ENCODE data around the gene CYP27B1.

CYP27B1 gene

GRCh38 chr12:57751788-57752667 is 14.8 kb downstream of the CYP27B1 start, which contains the start of gene CDK4:
TSS of gene CDK4 (minus strand) at chr12:57752310. CDS start at chr12:57751717, 593 bp downstream.
- peak; percentile 97 for DNase-seq (ENCODE audit: low read depth in 2 of 2)

DNA sequence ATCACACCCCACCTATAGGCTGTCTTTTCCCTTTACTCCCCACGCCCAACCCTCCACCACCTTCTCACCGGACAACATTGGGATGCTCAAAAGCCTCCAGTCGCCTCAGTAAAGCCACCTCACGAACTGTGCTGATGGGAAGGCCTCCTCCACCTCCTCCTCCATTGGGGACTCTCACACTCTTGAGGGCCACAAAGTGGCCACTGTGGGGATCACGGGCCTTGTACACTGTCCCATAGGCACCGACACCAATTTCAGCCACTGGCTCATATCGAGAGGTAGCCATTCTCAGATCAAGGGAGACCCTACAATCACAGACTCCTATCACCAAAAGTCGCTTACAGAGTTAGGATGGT is 15.5 kb downstream of the CYP27B1 start:
- DNase-seq (ENCODE audit: low read depth in 2 of 2), result no peak

GRCh38 chr12:57750561-57751431 is 16.1 kb downstream of the CYP27B1 start:
- DNase-seq (ENCODE audit: low read depth in 2 of 2), result no peak

- DNase-seq (ENCODE audit: low read depth in 2 of 2), result no peak
Observed at GRCh38 chr12:57749061-57749460, 17.8 kb downstream of the CYP27B1 start.

- no peak for DNase-seq (ENCODE audit: low read depth in 2 of 2)
Observed at GRCh38 chr12:57746025-57746424, 20.9 kb downstream of the CYP27B1 start.

- no peak for DNase-seq (ENCODE audit: low read depth in 2 of 2)
Observed at GRCh38 chr12:57745485-57745881, 21.4 kb downstream of the CYP27B1 start.

DNA sequence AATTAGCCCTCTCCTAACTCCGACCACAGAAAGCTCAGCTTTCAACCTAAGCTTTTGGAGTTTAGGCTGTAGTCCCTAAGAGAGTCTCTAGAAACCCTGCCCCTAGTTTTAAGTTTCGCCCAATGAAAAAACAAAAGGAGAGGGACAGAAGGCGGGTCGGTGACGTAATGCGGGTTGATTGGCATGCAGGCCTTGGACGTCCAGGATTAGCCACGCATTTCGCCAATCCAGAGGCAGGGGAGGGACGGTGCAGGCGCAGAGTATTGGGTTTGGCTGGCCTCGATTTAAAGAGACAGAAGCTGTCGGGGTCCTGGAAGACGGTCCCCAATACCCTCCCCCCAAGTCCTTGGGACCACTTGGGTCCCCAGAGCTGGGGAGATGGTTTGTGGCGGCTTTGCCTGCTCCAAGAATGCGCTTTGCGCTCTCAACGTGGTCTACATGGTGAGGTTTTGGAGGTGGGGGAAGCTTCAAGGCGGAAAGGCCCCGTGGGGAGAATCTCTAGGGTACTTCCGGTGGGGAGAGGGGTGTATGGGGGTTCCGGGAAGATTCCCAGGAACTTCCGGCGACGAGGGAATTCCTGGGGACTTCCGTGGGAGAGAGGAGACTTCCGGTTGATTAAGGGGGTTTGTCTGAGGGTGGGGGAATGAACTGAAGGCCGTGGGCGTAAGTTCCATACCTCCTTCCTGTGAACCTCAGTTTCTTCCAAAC is 21.9 kb downstream of the CYP27B1 start, which contains the start of gene TSPAN31:
Gene TSPAN31 (plus strand): TSS at position 263 of the 708 bp plus-strand sequence. CDS start 116 bp downstream, at position 379.
- peak; percentile 91 to 94 for DNase-seq (ENCODE audit: low read depth in 2 of 2)

DNA sequence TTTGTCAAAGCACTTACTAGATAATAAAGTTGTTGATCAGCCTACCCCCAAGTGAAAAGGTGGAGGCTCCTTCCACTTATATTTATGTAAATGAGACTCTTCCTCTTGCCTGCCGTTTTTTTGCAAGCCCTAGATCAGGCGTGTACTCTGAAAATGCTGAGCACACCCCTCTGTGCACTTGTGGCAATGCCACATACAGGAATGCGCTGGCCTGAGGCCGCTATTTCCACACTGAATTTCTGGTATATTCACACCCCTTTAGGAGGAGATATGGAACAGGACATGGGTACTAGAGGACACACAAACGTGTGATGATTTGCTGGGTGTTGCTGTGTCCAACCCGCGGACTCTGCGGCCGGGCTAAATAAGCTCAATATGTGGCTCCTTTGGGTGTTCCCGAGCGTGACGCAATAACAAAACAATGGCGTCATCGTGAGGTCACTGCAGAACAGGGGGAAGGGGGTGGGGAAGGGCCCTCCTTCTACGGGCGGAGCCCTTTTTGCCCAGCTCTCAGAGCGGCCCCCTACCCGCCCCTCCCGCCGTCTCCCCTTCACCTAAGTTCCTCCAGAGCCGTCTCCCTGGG is 22.6 kb downstream of the CYP27B1 start:
- DNase-seq (ENCODE audit: low read depth in 2 of 2), result peak; percentile 45 to 61

- no peak for DNase-seq (ENCODE audit: low read depth in 2 of 2)
Observed at GRCh38 chr12:57743769-57744168, 23.1 kb downstream of the CYP27B1 start.

- peak; percentile 51 to 76 for DNase-seq (ENCODE audit: low read depth in 2 of 2)
Observed at GRCh38 chr12:57741844-57742738, 24.8 kb downstream of the CYP27B1 start.

- DNase-seq (ENCODE audit: low read depth in 2 of 2), result no peak
Observed at GRCh38 chr12:57741413-57741789, 25.5 kb downstream of the CYP27B1 start.

DNA sequence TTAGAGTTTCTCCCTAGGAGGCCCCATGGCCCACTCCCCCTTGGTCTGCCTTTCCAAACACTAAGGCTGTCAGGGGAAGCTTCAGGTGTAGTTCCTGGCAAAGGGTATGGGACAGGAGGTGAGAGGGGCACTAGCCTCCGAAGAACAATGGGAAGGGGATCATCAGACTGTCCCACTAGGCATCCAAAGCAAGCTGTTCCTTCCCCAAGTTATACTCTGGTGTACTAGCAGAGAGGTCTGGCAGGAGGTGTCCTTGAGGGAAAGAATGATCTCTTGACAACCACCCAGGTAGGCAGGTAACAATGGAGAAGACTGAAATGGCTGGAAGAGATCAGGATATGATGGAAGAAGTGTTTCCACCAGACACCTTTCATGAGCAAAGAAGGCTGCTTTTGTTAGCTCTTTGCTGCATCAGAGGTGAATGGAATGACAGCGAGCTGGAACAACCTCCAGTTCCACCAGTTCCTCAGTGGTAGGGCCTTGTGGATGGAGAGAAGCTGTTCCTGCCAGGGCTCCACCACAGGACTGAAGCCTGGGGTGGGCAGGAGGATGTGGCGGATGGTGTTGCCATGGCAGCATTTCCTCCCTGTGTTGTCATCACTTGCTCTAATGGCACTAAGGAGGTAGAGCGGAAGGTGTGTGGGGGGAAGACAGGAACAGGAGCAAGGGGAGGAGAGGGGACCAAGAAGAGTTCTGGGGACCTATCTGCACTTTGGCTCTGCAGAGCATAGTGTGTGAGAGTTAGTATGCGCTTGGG is 26.0 kb downstream of the CYP27B1 start:
- peak; percentile 50 to 69 for DNase-seq (ENCODE audit: low read depth in 2 of 2)

DNA sequence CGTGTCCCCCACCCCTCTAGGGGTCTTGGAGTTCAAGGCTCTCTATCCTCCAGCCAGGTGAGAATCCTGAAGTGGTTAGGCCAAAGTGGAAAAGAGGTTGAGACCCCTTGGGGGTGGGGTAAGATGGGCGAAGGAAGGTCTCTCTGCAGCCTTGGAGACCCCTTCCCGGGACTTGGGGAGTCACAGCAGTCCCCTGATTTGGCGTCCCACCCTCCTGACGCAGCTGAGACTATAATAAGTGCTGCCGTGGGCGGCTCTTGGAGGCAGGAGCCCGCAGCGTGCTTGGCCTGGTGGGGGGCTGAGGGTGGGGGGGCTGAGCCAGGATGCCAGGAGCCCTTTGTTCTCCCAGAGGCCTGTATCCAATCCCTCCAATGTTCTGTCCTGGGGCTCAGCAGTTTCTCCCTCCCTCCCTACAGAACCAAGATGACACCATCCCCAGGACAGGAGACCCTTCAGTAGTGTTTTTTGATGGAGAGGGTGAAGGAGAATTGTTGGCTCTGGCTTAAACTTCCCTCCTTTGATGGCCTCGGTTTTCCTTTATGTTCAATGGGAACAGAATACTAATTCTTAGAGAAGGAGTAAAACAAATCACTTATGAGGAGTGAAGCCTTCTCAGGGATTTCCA is 26.9 kb downstream of the CYP27B1 start:
- no peak for DNase-seq (ENCODE audit: low read depth in 2 of 2)

- DNase-seq (ENCODE audit: low read depth in 2 of 2), result no peak
Observed at GRCh38 chr12:57739387-57739786, 27.5 kb downstream of the CYP27B1 start.

DNA sequence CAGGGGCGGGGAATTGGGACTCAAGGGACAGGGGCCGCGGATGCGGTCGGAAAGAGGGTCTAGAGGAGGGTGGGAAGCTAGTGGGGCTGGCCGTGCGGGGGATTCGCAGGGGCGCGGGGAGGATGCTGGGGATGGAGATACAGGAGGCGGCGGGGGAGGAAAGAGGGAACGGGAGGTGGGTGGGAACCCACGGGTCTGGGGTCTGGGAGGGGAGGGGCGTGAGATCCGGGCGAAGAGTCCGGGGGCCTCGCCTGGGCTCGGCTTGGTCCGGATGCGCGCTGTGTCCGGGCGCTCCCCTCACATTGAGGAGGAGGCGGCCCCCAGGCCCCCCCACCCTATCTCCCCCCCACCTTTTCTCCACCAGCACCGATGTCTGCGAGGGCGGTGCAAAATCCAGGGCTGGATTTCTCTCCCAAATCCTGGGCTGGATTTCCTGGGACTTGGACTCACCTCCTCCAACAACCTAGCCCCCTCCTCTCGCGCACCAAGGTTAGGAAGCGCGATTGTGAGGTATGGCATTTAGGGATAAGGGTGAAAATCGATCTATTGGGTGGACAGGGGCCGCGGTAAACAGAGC is 28.1 kb downstream of the CYP27B1 start, which contains the start of gene AGAP2:
Gene AGAP2 (minus strand): TSS at position 82 of the 577 bp plus-strand sequence. CDS start 496 bp downstream, outside the sequence.
- no peak for DNase-seq (ENCODE audit: low read depth in 2 of 2)

DNA sequence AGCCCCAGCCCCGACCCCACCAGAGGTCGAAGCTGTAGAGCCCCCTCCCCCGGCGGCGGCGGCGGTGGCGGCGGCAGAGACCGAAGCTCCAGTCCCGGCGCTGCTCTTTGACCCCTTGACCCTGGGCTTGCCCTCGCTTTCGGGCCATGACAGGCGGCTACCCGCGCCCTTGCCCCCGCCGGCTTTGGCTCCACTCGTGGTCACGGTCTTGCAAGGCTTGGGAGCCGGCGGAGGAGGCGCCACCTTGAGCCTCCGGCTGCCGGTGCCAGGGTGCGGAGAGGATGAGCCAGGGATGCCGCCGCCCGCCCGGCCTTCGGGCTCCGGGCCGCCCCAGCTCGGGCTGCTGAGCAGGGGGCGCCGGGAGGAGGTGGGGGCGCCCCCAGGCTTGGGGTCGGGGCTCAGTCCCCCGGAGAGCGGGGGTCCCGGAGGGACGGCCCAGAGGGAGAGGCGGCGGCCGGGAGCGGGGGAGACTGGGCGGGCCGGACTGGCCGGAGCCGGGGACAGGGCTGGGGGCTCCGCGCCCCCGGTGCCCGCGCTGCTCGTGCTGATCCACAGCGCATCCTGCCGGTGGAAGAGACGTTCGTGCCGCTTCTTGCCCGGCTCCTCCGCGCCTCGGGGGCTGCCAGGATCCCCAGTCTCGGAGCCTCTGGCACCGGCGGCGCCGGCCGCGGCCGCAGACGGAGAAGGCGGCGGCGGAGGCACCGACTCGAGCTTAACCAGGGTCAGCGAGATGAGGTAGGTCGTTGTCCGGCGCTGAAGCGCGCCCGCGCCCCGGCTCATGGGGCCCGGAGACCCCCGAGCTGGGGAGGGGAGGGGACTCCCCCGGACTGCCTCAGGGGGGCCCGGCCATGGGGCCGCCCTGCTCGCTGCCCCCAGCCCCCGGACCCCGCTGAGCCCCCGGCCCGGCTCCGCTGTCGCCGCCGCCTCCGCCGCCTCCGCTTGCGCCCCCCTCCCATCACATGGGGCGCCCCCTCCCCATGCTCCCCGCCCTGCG is 29.1 kb downstream of the CYP27B1 start:
- DNase-seq (ENCODE audit: low read depth in 2 of 2), result no peak

DNA sequence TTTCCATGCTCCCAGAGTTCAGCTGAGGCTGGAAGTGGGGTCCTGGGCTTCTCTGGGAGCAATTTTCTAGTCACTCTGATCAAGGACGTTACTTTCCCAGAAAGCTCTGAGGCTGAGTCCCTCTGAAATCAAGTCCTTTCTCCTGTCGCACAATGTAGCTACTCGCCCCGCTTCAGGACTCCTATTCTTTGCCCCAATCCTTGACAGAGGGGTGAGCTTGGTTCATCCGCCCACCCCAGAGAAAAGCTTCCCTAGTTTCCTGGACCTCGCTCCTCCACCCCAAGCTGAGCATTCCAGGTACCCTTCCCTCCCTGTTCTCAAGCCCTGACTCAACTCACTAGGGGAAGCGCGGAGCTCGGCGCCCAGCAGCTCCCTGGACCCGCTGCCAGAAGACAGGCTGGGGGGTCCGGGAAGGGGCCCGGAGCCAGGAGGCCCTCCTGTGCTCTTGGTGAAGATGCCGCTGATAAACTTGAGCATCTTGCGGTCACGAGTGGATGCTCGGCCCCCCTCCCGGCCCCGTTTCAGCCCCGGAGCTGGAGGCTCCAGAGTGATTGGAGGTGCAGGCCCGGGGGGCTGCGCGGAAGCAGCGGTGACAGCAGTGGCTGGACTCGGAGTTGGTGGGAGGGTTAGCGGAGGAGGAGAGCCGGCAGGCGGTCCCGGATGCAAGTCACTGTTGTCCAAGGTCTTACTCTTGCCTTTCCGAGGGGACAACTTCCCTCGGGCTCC is 30.0 kb downstream of the CYP27B1 start:
- no peak for DNase-seq (ENCODE audit: low read depth in 2 of 2)

All from stimulated activated CD4-positive, alpha-beta T cell treated with anti-CD3 and anti-CD28 coated beads, Interleukin-12 subunit alpha, Interleukin-12 subunit beta, amount 100 ng/mL, for 24 hours (primary cell).